ENCODE measurements around the gene CREB1.
A peak's percentile ranks its signal among the peaks of the same experiment; 100 is the strongest.
"Not testable (repeated sequence)": the region's sequence is repeated elsewhere in the genome, so short reads cannot be mapped to it uniquely, and the experiment has no call there.

CREB1 gene

GRCh38 chr2:207491086-207491485, 38.7 kb upstream of the CREB1 start:
- H3K27ac ChIP-seq, result no peak overlapping the region
- no peak overlapping the region for H3K4me3 ChIP-seq (ENCODE audit: low read depth in 1 of 2, low read length in 1 of 2)
- H3K36me3 ChIP-seq, result no peaks in the 10 kb centered on the region
- no peaks in the 10 kb centered on the region for H3K27me3 ChIP-seq
- H3K4me1 ChIP-seq (ENCODE audit: control insufficient read depth in 1 of 2, insufficient read depth in 1 of 2, low read depth in 1 of 2, low read length in 1 of 2), result no peaks in the 10 kb centered on the region
- TF ChIP-seq CTCF (IDR thresholded peaks at IDR 0.05), result no peak
- H3K9me3 ChIP-seq, result no peaks in the 10 kb centered on the region

- no peaks in the 10 kb centered on the region for H3K27me3 ChIP-seq
- no peak overlapping the region for H3K4me3 ChIP-seq (ENCODE audit: low read depth in 1 of 2, low read length in 1 of 2)
- no peaks in the 10 kb centered on the region for H3K36me3 ChIP-seq
- peak overlapping the region; percentile 49 for H3K27ac ChIP-seq
- H3K4me1 ChIP-seq (ENCODE audit: control insufficient read depth in 1 of 2, insufficient read depth in 1 of 2, low read depth in 1 of 2, low read length in 1 of 2), result no peaks in the 10 kb centered on the region
- no peak for TF ChIP-seq CTCF (IDR thresholded peaks at IDR 0.05)
- no peaks in the 10 kb centered on the region for H3K9me3 ChIP-seq
Measured at GRCh38 chr2:207491956-207492355, 37.8 kb upstream of the CREB1 start.

GRCh38 chr2:207492461-207492860, 37.3 kb upstream of the CREB1 start:
- peaks cover 0 to under 1% of the 10 kb centered on the region in 2 experiments for H3K4me1 ChIP-seq (ENCODE audit: control insufficient read depth in 1 of 2, insufficient read depth in 1 of 2, low read depth in 1 of 2, low read length in 1 of 2)
- H3K9me3 ChIP-seq, result no peaks in the 10 kb centered on the region
- no peaks in the 10 kb centered on the region for H3K27me3 ChIP-seq
- no peaks in the 10 kb centered on the region for H3K36me3 ChIP-seq
- peak overlapping the region; percentile 49 for H3K27ac ChIP-seq
- H3K4me3 ChIP-seq (ENCODE audit: low read depth in 1 of 2, low read length in 1 of 2), result no peak overlapping the region
- TF ChIP-seq CTCF (IDR thresholded peaks at IDR 0.05), result no peak

GRCh38 chr2:207494137-207494536, 35.6 kb upstream of the CREB1 start:
- Histone ChIP-seq H3K36me3 (no peaks in the 10 kb centered on the region), H3K4me1 (ENCODE audit: control insufficient read depth in 1 of 2, insufficient read depth in 1 of 2, low read depth in 1 of 2, low read length in 1 of 2) (peaks cover 15 to 18% of the 10 kb centered on the region in 2 experiments), H3K27me3 (no peaks in the 10 kb centered on the region), H3K4me3 (ENCODE audit: low read depth in 1 of 2, low read length in 1 of 2) (no peak overlapping the region), H3K9me3 (no peaks in the 10 kb centered on the region), H3K27ac (no peak overlapping the region)
- no peak for TF ChIP-seq CTCF (IDR thresholded peaks at IDR 0.05)

DNA sequence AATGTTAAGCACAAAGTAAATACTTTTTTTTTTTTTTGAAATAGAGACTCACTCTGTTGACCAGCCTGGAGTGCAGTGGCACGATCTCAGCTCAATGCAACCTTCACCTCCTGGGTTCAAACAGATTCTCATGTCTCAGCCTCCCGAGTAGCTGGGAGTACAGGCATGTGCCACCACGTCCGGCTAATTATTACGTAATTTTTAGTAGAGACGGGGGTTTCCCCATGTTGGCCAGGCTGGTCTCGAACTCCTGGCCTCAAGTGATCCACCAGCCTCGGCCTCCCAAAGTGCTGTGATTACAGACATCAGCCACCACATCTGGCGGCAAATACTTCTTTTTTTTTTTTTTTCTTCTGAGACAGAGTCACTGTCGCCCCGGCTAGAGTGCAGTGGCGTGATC, 32.8 kb upstream of the CREB1 start:
- H3K27ac ChIP-seq; H3K27me3 ChIP-seq; H3K36me3 ChIP-seq; H3K4me3 ChIP-seq (ENCODE audit: low read depth in 1 of 2, low read length in 1 of 2); H3K9me3 ChIP-seq: not testable (repeated sequence)
- peaks cover 37 to 46% of the 10 kb centered on the region in 2 experiments for H3K4me1 ChIP-seq (ENCODE audit: control insufficient read depth in 1 of 2, insufficient read depth in 1 of 2, low read depth in 1 of 2, low read length in 1 of 2)

GRCh38 chr2:207497596-207497995, 32.2 kb upstream of the CREB1 start:
- Histone ChIP-seq H3K27ac (peak overlapping the region; percentile 91), H3K4me1 (ENCODE audit: control insufficient read depth in 1 of 2, insufficient read depth in 1 of 2, low read depth in 1 of 2, low read length in 1 of 2) (peaks cover 37 to 47% of the 10 kb centered on the region in 2 experiments), H3K9me3 (no peaks in the 10 kb centered on the region), H3K4me3 (ENCODE audit: low read depth in 1 of 2, low read length in 1 of 2) (no peak overlapping the region), H3K36me3 (no peaks in the 10 kb centered on the region), H3K27me3 (no peaks in the 10 kb centered on the region)
- no peak for TF ChIP-seq CTCF (IDR thresholded peaks at IDR 0.05)

All from neutrophil (primary cell).